GM21619 (cell line): ENCODE results near the gene NF1.
"Not testable (repeated sequence)": the region's sequence is repeated elsewhere in the genome, so short reads cannot be mapped to it uniquely, and the experiment has no call there.

Source experiments
- ATAC-seq: cut with Tn5 transposase; IDR thresholded peaks from one replicate; pipeline ENCODE4 v1.9.1; 2021; ENCODE audit not compliant: unreplicated experiment

NF1 gene

DNA sequence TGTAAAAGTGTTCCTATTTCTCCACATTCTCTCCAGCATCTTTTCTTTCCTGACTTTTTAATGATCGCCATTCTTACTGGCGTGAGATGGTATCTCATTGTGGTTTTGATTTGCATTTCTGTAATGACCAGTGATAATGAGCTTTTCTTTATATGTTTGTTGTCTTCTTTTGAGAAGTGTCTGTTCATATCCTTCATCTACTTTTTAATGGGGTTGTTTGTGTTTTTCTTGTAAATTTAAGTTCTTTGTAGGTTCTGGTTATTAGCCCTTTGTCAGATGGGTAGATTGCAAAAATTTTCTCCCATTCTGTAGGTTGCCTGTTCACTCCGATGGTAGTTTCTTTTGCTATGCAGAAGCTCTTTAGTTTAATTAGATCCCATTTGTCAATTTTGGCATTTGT lies 81.4 kb downstream of the NF1 start:
- ATAC-seq = not testable (repeated sequence)

DNA sequence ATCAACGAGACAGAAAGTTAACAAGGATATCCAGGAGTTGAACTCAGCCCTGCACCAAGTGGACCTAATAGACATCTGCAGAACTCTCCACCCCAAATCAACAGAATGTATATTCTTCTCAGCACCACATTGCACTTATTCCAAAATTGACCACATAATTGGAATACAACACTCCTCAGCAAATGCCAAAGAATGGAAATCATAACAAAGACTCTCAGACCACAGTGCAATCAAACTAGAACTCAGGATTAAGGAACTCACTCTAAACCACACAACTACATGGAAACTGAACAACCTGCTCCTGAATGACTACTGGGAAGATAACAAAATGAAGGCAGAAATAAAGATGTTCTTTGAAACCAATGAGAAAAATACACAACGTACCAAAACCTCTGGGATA lies 84.2 kb downstream of the NF1 start:
- ATAC-seq = not testable (repeated sequence)

DNA sequence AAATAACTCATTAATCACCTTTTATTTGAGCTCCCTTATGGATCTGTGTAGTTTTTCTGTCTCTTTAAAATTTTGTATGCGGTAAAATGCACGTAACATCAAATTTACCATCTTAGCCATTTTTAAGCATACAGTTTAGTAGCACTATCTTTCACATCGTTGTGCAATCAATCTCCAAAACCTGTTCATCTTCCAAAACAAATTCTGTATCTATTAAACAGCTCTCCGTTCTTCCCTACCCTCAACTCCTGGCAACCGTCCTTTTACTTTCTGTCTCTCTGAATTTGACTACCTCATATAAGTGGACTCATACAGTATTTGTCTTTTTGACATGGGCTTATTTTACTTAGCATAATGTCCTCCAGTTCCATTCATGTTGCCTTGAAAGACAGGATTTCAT lies 100.5 kb downstream of the NF1 start:
- ATAC-seq = no peak

DNA sequence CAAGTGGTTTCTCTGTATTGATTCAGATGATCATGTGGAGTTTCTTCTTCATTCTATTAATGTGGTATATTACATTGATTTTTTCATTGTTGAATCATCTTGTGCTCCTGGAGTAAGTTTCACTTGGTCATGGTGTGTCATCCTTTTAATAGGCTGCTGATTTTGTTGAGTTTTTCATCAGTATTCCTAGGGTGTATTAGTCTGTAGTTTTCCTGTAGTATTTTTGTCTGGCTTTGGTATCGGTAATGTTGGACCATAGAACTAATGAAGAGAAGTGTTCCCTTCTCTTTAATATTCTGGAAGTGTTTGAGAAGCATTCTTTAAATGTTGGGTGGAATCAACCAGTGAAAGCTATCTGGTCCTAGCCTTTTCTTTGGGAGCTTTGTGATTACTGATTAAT lies 103.2 kb downstream of the NF1 start:
- no peak for ATAC-seq

DNA sequence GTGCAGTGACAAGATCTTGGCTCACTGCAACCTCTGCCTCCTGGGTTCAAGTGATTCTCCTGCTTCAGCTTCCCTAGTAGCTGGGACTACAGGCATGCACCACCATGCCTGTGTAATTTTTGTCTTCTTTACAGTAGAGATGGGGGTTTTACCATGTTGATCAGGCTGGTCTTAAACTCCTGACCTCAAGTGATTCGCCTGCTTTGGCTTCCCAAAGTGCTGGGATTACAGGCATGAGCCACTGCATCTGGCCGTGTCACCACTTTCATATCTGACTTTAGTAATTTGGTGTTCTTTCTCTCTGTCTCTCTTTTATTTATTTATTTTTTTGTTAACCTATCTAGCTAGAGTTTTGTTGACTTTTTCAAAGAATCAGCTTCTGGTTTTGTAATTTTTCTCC lies 103.9 kb downstream of the NF1 start:
- not testable (repeated sequence) for ATAC-seq

GRCh38 chr17:31200287-31200686 lies 105.5 kb downstream of the NF1 start:
- no peak for ATAC-seq

DNA sequence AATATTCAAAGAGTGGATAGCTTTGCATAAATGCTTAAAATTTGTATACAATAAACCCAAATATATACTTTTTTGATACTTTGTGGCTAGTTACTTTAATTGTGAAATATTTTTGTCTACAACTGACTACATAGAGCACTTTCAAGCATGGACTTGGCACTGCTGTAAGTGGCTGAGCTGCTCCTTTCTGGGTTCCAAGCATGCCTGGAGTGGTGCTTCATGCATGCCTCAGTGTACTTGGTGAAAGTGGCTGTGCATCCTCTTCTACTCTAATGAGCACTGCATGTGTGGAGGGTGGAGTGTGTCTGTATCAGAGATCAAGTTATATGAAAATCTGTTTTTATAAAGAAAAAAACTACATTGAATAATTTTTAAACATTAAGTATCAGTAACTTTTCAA lies 108.2 kb downstream of the NF1 start:
- ATAC-seq = no peak

- no peak for ATAC-seq
These were observed 116.7 kb downstream of the NF1 start for GRCh38 chr17:31211352-31212012.

- no peak for ATAC-seq
These were observed 121.4 kb downstream of the NF1 start for GRCh38 chr17:31216031-31216751.

GRCh38 chr17:31224366-31224765 lies 129.6 kb downstream of the NF1 start:
- ATAC-seq = no peak

DNA sequence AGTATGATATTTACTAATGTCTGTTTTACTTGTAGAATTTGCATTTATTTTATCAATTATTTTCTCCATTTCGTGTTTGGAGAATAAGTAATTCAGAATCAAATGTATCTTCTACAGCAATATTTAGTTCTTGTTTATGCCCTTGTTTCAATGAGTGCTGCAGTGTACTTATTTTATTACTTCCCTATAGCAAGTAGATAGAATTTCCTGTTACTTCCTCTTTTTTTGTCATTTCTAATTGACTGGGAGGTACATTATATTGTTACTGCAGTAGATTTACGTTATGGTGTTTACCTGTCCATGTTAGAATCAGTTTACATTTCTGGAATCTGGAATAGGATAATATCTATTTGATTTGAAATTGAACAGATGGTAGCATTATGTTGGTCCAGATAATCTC lies 131.1 kb downstream of the NF1 start:
- ATAC-seq = no peak

GRCh38 chr17:31226373-31226772 lies 131.6 kb downstream of the NF1 start:
- no peak for ATAC-seq

DNA sequence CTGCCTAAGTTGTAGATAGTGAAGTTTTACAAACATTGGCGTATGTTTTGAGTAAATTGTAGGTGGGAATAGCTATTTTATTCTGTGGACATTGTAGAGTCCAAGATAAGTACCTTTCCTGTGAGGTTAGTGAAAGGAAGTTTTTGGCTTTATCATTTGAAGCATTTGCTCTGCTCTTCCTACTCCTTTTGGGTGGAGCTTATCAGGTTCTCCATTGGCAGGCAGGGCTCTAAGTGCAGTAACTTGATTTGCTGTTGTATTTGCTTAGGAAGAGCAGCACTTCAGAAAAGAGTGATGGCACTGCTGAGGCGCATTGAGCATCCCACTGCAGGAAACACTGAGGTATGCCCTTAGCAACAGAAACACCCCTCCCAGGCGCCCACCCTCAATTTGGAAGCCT lies 132.2 kb downstream of the NF1 start:
- ATAC-seq = no peak

DNA sequence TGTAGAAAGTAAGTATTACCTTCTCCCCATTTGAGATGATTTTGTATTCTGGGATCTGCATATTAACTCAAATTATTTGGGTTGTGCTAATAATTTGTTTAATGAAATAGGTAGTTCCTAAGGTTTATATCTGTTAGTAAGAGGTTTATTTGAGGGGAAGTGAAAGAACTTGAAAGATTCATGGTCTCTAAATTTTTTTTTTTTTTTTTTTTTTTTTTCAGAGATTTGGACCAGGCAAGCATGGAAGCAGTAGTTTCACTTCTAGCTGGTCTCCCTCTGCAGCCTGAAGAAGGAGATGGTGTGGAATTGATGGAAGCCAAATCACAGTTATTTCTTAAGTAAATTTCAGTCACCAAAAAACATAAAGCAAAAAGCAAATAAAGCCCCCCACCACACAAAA lies 137.1 kb downstream of the NF1 start:
- no peak for ATAC-seq

DNA sequence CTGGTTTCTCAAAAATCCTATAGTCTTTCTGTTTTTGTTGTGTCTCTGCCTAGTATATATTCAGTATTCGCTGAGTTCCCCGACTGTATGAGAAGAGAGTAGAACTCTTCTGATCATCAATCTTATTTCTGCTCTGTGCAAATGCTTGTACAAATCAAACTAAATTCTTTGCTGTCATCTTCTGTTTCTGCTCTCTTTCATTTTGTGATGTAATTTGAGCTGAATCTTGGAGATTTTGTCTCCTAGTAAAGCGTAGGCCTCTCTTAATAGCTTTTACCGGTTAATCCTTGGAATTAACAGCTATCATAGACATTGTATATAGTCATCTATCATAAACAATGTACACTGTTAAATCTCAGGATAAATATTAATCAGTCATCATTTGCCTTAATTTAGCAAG lies 140.3 kb downstream of the NF1 start:
- no peak for ATAC-seq

DNA sequence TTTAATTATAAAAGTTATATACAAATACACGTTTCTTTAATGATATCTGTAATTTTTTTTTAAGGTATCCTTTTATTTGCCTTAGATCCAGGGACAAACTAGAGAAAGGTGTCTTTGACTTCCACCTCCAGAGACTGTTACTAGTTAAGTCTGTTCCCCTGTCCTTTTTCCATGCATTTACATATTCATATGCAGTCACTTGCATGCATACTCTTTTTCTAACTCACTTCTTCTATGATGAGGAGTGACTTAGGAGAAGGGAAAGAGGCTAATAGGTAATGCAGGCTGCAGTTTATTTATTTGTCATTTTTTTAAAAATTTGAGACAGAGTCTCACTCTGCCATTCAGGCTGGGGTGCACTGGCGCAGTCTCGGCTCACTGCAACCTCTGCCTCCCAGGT lies 141.4 kb downstream of the NF1 start:
- ATAC-seq = no peak

- no peak for ATAC-seq
These were observed 141.9 kb downstream of the NF1 start for GRCh38 chr17:31236712-31237111.

DNA sequence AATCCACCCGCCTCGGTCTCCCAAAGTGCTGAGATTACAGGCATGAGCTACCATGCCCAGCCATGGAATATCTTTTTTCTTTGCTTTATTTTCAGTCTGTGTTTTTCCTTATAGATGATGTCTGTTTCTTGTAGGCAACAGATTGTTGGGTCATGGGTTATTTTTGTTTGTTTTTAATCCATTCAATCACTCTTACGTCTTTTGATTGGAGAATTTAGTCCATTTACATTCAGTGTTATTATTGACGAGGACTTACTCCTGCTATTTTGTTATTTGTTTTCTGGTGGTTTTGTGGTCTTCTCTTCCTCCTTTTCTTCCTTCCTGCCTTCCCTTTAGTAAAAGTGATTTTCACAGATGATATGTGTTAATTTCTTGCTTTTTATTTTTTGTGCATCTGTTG lies 146.3 kb downstream of the NF1 start:
- no peak for ATAC-seq

DNA sequence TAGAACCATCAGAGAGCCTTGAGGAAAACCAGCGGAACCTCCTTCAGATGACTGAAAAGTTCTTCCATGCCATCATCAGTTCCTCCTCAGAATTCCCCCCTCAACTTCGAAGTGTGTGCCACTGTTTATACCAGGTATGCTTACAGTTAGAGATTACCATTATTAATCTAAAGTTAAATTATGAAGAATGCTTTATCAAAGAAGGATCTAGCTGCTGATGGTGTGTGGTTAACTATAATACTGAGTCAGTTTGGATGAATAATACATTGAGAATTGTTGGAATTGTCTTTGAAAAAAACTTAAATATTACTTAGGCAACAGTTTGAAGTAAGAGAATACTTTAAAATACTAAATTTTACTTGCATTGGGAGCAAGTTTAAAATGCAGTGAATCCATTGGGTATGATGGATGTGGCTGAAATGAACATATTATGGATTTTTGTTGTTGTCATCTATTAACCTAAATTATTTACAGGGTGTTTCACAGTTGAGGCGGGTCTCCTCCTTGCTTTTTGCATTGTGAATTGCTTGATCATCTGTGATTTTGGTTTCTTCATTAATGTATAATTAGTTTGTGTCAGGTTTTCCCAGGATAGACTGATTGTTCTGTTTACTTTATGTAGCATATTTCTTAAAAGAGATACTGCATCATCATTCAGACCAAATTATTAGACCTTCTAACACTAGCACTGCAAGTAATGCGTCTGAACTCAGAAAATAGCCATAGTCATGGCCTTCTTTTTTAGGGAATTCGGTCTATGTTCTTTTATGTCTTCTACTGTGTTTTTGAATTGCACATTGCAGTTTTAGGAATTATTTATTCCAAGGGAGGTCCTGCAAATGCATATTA lies 154.4 kb downstream of the NF1 start:
- ATAC-seq = no peak

- ATAC-seq = no peak
These were observed 155.0 kb downstream of the NF1 start for GRCh38 chr17:31249835-31250141.

GRCh38 chr17:31250229-31250628 lies 155.5 kb downstream of the NF1 start:
- no peak for ATAC-seq
